Endothelial cell of umbilical vein (primary cell): ENCODE data around the gene SAMD14. TPM values are rescaled to one million over a fixed set of nuclear protein-coding genes. Genes with fewer than 3 reads are reported as not detected.

Experiments used
- BruUV-seq: library from RNA; stranded (reverse); fragments of 400-500 nt; replicated peaks from 2 replicates; lab custom pipeline; 2021; lab: Mats Ljungman, UMichigan
- CTCF ChIA-PET: fragments of 300-600, 350-600 bp; sonication (Branson Sonifier 250); formaldehyde crosslinking; loops from one replicate; lab custom pipeline; 2021; ENCODE audit warnings: antibody characterized with exemption, inconsistent platforms; lab: Charles Lee
- POLR2A ChIA-PET: fragments of 300-600, 350-600 bp; sonication (Branson Sonifier 250); formaldehyde crosslinking; loops from one replicate; lab custom pipeline; 2021; ENCODE audit warnings: antibody characterized with exemption, inconsistent platforms; lab: Charles Lee
- DNase-seq: peaks from one replicate; pipeline ENCODE4 v3.0.0-alpha.2; 2011; ENCODE audit warnings: low read depth, low spot score
- FAIRE-seq: peaks from 2 replicates; lab custom pipeline; 2011; peaks lifted over from hg19 to GRCh38; lab: Jason Lieb, UNC
- H2AFZ ChIP-seq: 2 replicates; pipeline ENCODE4 v1.6.0; 2012; ENCODE audit warnings: low read depth, low read length, control low read depth, inconsistent platforms
- H3K27ac ChIP-seq: 2 replicates; pipeline ENCODE4 v1.5.1; 2011; ENCODE audit warnings: low read depth, mild to moderate bottlenecking, control low read depth, low read length, moderate library complexity; ENCODE audit not compliant: insufficient read depth
- H3K27me3 ChIP-seq, 2 experiments: 2 replicates each; pipeline versions ENCODE4 v1.6.0 to v1.6.1; 2011; ENCODE audit warnings: low read length in 2 of 2, mixed read lengths in 1 of 2; ENCODE audit not compliant: control insufficient read depth in 2 of 2, insufficient read depth in 2 of 2
- H3K36me3 ChIP-seq, 2 experiments: 2 replicates in 1 of 2; 3 replicates in 1 of 2; pipeline ENCODE4 v1.5.1; 2011; ENCODE audit warnings: low read length in 2 of 2, mild to moderate bottlenecking in 1 of 2, moderate library complexity in 1 of 2; ENCODE audit not compliant: control insufficient read depth in 2 of 2, insufficient read depth in 2 of 2; ENCODE audit errors: extremely low read depth in 1 of 2
- H3K4me1 ChIP-seq: 3 replicates; pipeline ENCODE4 v1.5.1; 2011; ENCODE audit warnings: mild to moderate bottlenecking, low read length; ENCODE audit not compliant: control insufficient read depth, insufficient read depth; ENCODE audit errors: extremely low read depth
- H3K4me2 ChIP-seq: 2 replicates; pipeline ENCODE4 v1.6.1; 2011; ENCODE audit warnings: low read length, control low read depth, mixed read lengths; ENCODE audit not compliant: insufficient read depth
- H3K4me3 ChIP-seq, 3 experiments: fragments of 200-600 bp in 1 of 3; sonication (generic), shearing (Covaris generic) in 1 of 3; replicated peaks in 1 of 3; 2 replicates each; pipeline ENCODE4 v1.5.1; 2011 to 2016; ENCODE audit warnings: control low read depth in 3 of 3, low read length in 3 of 3, mild to moderate bottlenecking in 2 of 3, inconsistent platforms in 1 of 3, low read depth in 1 of 3, moderate library complexity in 1 of 3; ENCODE audit not compliant: insufficient read depth in 1 of 3
- H3K79me2 ChIP-seq: 2 replicates; pipeline ENCODE4 v1.6.0; 2012; ENCODE audit warnings: low read length, inconsistent platforms; ENCODE audit not compliant: control insufficient read depth, insufficient read depth
- H3K9ac ChIP-seq: replicated peaks from 2 replicates; pipeline ENCODE3; 2011; ENCODE audit warnings: low read length, control low read depth; ENCODE audit not compliant: insufficient read depth; ENCODE audit errors: extremely low read depth
- H3K9me1 ChIP-seq: replicated peaks from 3 replicates; pipeline ENCODE4 v1.6.0; 2011; ENCODE audit warnings: mild to moderate bottlenecking, low read length; ENCODE audit not compliant: control insufficient read depth, insufficient read depth; ENCODE audit errors: extremely low read depth
- H3K9me3 ChIP-seq: replicated peaks from 2 replicates; pipeline ENCODE4 v1.5.1; 2012; ENCODE audit warnings: low read length, inconsistent platforms; ENCODE audit not compliant: control insufficient read depth, insufficient read depth
- H4K20me1 ChIP-seq: replicated peaks from 2 replicates; pipeline ENCODE3; 2011; ENCODE audit warnings: mild to moderate bottlenecking, low read length; ENCODE audit not compliant: control insufficient read depth, insufficient read depth; ENCODE audit errors: extremely low read depth
- FOS ChIP-seq: IDR thresholded peaks from 2 replicates; pipeline ENCODE4 v1.6.1; 2011; ENCODE audit warnings: mild to moderate bottlenecking, low read length, moderate library complexity, borderline replicate concordance; ENCODE audit not compliant: insufficient read depth
- MYC ChIP-seq: IDR thresholded peaks from one replicate; pipeline ENCODE4 v1.6.1; 2011; ENCODE audit warnings: mild to moderate bottlenecking, low read depth, low read length
- POLR2A ChIP-seq: IDR thresholded peaks from 2 replicates; pipeline ENCODE4 v1.6.1; 2012; ENCODE audit warnings: low read depth, mild to moderate bottlenecking, control low read depth, low read length
- dilution Hi-C: fragments of 300-500 bp; cut with MboI; formaldehyde crosslinking; loops from one replicate; pipeline ENCODE4 v1.15.0; 2019; ENCODE audit warnings: low sequenced_read_pairs; ENCODE audit not compliant: extremely low pct_ligation_motif_present
- intact Hi-C: fragments of 100-400 bp; cut with micrococcal nuclease; formaldehyde crosslinking; loops from one replicate; pipeline ENCODE4 v1.10.0; 2022
- polyA plus RNA-seq, 4 experiments: library from polyadenylated mRNA; depleted of rRNA in 3 of 4; stranded (reverse) in 3 of 4; unstranded in 1 of 4; fragments of >200 nt; gene quantifications; 2 replicates each; pipeline versions ENCODE4 v1.2.1 to v1.2.3, GENCODE V29; 2011 to 2012; ENCODE audit warnings: missing spikeins in 1 of 4
- total RNA-seq: library from RNA; stranded (reverse); gene quantifications from 2 replicates; pipeline ENCODE4 v1.2.3, GENCODE V29; 2021
- TF ChIP-seq, protein P1 (sequence below): IDR thresholded peaks from 2 replicates; pipeline ENCODE4 v1.6.1; 2011; ENCODE audit not compliant: insufficient read depth, insufficient read length
- TF ChIP-seq, protein P2 (sequence below), 2 donors: IDR thresholded peaks; 1 replicate in 1 of 2; 2 replicates in 1 of 2; pipeline ENCODE4 v1.5.1; 2011; ENCODE audit warnings: low read length in 2 of 2, mild to moderate bottlenecking in 2 of 2, moderate library complexity in 2 of 2, control low read depth in 1 of 2, inconsistent platforms in 1 of 2, low read depth in 1 of 2; ENCODE audit not compliant: insufficient read depth in 1 of 2; ENCODE audit errors: extremely low read depth in 1 of 2

The SAMD14 gene
- total and polyA plus RNA-seq, 2 donors (not counting 3 experiments of a cell fraction or from before 2014, with no cell fraction given), result 6.8 to 15.6 TPM

DNA sequence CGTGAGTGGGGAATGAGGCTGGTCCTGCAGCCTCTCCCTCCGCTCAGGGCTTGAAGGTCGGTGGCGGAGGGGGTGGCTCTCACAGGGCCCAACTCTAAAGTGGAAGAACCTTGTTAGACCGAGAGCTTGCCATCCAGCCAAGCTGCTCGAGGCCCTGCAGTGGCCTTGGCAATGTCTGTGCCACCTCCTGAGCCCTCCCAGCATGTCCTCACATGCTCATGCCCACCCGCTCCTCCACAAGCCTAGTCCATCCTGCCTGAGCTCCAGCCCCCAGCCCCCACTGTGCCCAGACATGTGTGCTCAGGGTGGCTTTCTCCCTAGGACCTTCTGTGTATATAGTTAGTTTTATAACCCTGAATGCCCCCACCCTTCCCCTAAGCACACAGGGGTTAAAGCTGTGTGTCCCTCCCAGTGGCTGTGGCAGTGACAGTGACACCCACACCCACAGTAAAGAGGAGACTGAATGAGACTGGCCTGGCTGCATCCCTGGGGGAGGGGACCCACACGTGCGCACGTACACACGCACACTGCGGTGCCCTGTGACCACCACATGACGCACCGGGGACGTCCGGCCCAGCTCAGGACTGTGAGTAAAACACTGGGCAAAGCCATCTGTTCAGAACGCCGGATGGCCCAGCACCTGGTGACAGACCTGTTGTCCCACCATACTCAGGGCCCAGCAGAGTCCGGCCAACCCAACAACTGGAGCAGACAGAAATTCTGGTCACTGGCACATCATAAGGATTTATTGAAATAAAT lies 19.2 kb downstream of the SAMD14 start:
- Histone ChIP-seq H3K9me3 (no peaks in the 10 kb centered on the region), H2AFZ (no peak overlapping the region), H3K4me3 (no peak overlapping the region), H3K79me2 (no peaks in the 10 kb centered on the region), H3K27ac (no peak overlapping the region), H3K9me1 (no peaks in the 10 kb centered on the region), H3K27me3 (no peaks in the 10 kb centered on the region), H4K20me1 (no peaks in the 10 kb centered on the region), H3K4me2 (no peak overlapping the region), H3K9ac (no peak overlapping the region), H3K36me3 (peaks cover 0 to 4% of the 10 kb centered on the region in 2 experiments), H3K4me1 (no peaks in the 10 kb centered on the region)
- FAIRE-seq, result no peak
- CTCF ChIA-PET, result interaction anchor here (0.9 to 2.3 kb wide), 4 partner anchors 17 to 88 kb away, joined by 3 to 16 read pairs (median 6); no protein-coding TSS in a partner anchor
- POLR2A ChIA-PET, result no interaction called here
- BruUV-seq, result no TSS peak
- no peak for DNase-seq
- dilution Hi-C loops, result no loop called here
- intact Hi-C loops, result loop anchor here (10.0 kb wide), 1 partner anchor 154 kb away; no protein-coding TSS in a partner anchor
- TF ChIP-seq, protein P1, sequence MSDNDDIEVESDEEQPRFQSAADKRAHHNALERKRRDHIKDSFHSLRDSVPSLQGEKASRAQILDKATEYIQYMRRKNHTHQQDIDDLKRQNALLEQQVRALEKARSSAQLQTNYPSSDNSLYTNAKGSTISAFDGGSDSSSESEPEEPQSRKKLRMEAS, result no peak
- TF ChIP-seq MYC (no peak), FOS (no peak), POLR2A (no peak)
- TF ChIP-seq, protein P2, sequence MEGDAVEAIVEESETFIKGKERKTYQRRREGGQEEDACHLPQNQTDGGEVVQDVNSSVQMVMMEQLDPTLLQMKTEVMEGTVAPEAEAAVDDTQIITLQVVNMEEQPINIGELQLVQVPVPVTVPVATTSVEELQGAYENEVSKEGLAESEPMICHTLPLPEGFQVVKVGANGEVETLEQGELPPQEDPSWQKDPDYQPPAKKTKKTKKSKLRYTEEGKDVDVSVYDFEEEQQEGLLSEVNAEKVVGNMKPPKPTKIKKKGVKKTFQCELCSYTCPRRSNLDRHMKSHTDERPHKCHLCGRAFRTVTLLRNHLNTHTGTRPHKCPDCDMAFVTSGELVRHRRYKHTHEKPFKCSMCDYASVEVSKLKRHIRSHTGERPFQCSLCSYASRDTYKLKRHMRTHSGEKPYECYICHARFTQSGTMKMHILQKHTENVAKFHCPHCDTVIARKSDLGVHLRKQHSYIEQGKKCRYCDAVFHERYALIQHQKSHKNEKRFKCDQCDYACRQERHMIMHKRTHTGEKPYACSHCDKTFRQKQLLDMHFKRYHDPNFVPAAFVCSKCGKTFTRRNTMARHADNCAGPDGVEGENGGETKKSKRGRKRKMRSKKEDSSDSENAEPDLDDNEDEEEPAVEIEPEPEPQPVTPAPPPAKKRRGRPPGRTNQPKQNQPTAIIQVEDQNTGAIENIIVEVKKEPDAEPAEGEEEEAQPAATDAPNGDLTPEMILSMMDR (IDR thresholded peaks at IDR 0.05; ENCODE audit: extremely low read depth in 1 of 2, insufficient read depth in 1 of 2, low read depth in 1 of 2, low read length in 2 of 2), result no peak
